22Rv1 (cell line): ENCODE measurements around the gene PNMA6F.

ENCODE experiments used
- ZFX ChIP-seq: fragments of 450-650 bp; IDR thresholded peaks from 2 replicates; pipeline ENCODE4 v1.6.1; 2017; ENCODE audit warnings: antibody characterized with exemption, borderline replicate concordance
- TF ChIP-seq, protein P1 (sequence below): fragments of 450-650 bp; IDR thresholded peaks from 2 replicates; pipeline ENCODE4 v1.5.1; 2017; ENCODE audit warnings: mild to moderate bottlenecking

DNA sequence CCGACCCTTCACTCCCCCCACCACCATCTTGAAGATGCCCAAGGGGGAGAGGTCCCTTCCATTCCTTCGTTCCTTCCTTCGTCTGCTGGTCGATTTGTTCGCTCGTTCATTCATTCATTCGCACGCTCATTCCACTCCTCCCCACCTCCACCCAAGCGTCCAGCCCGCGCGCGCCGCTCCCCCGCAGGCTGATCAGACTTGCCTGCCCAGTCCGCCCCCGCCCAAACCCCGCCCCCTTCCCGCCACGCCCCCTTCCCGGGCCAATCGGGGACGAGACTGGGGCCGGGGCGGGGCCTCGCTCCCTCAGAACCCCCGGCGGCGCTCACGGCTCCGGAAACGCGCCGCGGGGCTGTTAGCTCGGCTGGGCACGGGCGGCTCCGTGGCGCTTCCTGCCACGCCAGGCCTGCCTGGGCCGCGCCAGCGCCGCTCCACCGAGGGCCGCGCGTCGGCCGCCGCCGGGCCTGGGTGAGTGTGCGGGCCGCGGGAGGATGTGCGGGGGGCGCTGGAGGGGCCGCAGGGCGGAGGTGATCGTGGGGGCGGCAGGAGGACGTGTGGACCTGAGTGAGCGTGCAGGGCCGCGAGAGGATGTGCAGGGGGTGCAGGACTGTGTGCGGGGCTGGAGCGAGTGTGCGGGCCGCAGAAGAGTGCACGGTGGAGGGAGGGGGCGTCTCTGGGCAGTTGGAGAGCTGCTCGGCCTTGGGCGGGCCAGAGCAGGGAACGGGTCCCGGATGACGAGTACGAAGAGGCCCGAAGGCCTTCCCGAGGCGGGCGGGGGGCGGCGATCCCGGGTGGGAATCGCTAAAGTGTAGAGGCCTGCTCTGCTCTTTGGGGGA, 12.5 kb upstream of the PNMA6F start, which contains the start of gene ZNF275:
- TF ChIP-seq, protein P1, sequence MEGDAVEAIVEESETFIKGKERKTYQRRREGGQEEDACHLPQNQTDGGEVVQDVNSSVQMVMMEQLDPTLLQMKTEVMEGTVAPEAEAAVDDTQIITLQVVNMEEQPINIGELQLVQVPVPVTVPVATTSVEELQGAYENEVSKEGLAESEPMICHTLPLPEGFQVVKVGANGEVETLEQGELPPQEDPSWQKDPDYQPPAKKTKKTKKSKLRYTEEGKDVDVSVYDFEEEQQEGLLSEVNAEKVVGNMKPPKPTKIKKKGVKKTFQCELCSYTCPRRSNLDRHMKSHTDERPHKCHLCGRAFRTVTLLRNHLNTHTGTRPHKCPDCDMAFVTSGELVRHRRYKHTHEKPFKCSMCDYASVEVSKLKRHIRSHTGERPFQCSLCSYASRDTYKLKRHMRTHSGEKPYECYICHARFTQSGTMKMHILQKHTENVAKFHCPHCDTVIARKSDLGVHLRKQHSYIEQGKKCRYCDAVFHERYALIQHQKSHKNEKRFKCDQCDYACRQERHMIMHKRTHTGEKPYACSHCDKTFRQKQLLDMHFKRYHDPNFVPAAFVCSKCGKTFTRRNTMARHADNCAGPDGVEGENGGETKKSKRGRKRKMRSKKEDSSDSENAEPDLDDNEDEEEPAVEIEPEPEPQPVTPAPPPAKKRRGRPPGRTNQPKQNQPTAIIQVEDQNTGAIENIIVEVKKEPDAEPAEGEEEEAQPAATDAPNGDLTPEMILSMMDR: no peak
- no peak for TF ChIP-seq ZFX
